GM12872 (cell line): ENCODE results near the gene NPAS1.

Experiments used
- CTCF ChIP-seq: IDR thresholded peaks from 3 replicates; pipeline ENCODE4 v1.5.1; 2011; ENCODE audit warnings: low read depth, mild to moderate bottlenecking, low read length, moderate library complexity; ENCODE audit not compliant: insufficient read depth

NPAS1 gene

DNA sequence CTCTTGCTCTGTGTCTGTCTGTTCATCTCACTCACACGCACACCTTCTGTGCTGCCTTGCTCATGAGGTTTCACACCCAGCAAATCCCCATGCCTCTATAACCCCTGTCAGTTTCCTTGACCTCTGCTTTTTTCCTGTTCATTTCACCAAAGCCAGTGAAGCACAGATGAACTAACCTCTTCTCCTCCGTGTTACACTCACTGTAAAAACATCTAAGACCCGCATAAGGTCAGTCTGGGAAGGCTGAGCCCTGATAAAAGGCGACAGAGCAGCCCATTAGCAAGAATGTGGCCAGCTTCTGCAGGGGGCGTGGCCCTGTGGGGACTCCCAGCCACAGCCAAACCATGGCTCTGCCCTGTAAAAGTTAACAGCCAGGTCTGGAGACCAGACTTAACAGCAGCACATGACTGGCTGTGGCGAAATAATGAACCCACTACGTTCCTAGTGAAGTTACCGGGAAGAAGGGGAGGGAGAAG lies 42.8 kb upstream of the NPAS1 start:
- TF ChIP-seq CTCF = no peak

DNA sequence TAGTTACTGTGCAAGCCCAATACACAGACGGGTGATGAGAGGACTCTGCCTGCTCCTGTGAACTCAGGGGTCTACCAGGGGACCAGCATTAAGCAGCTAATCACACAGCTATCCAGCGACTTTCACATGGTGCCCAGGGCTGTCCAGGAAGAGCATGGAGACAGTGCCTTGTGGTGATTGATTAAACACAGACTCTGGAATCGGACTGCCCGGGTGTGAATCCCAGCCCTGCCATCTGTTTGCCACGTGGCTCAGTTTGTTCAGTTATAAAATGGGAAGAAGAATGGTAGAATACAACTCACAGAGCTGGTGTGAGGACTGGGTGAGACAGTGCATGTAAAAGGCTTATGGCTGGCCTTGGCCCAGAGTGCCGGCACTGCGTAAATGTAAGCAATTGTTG lies 42.1 kb upstream of the NPAS1 start:
- TF ChIP-seq CTCF = no peak

GRCh38 chr19:46978171-46978869 lies 41.3 kb upstream of the NPAS1 start:
- TF ChIP-seq CTCF = no peak

GRCh38 chr19:46979126-46980105 lies 40.2 kb upstream of the NPAS1 start:
- no peak for TF ChIP-seq CTCF

GRCh38 chr19:46980761-46981160 lies 38.9 kb upstream of the NPAS1 start:
- no peak for TF ChIP-seq CTCF

DNA sequence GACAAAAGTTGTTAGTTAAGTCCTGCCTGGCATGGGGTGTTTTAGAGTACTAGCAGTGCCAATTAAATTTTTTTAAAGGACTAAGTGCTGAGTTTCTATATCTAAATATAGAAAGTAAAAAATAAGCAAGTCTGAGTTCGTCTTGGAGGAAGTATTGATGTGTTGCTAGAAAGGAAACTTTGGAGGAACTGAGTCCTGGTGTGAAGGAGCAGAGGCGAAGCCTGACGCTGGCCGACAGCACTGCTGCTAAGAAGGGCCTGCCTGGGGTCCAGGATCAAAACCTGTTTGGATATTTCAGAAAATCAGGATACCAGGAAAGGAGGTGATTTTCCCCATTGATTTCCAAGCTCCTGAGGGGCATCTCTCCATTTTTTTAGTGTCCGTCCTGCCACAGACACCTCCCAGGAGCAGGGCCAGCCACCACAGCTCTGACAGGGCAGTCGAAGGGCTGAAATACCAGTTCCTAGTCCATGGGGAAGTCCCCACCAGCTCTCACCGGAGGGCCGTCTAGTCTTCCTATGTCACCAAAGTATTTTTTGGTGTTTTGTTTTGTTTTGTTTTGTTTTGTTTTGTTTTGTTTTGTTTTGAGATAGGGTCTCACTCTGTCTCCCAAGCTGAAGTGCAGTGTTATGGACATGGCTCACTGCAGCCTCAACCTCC lies 38.2 kb upstream of the NPAS1 start:
- TF ChIP-seq CTCF = no peak

GRCh38 chr19:46983097-46983496 lies 36.5 kb upstream of the NPAS1 start:
- TF ChIP-seq CTCF = no peak
